Astrocyte of the cerebellum (primary cell): ENCODE measurements around the gene SCD5.
A peak's percentile ranks its signal among the peaks of the same experiment; 100 is the strongest.

ENCODE experiments used
- DNase-seq: peaks from one replicate; pipeline ENCODE4 v3.0.0-alpha.2; 2011; ENCODE audit warnings: low read depth
- H3K4me3 ChIP-seq: 2 replicates; pipeline ENCODE4 v1.5.1; 2011; ENCODE audit warnings: mild to moderate bottlenecking, low read depth, low read length, moderate library complexity
- CTCF ChIP-seq: IDR thresholded peaks from 2 replicates; pipeline ENCODE4 v1.5.1; 2012; ENCODE audit warnings: low read length, low read depth, moderate library complexity, mild to moderate bottlenecking; ENCODE audit errors: missing control alignments
- in situ Hi-C: cut with HindIII; loops from 2 replicates; pipeline ENCODE4 v1.10.0; 2017; ENCODE audit warnings: low sequenced_read_pairs

Gene SCD5

GRCh38 chr4:82797040-82797404, 1.6 kb downstream of the SCD5 start:
- DNase-seq, result no peak
- peak overlapping the region; percentile 69 for H3K4me3 ChIP-seq
- in situ Hi-C loops, result no loop called here
- TF ChIP-seq CTCF, result no peak

GRCh38 chr4:82792912-82793649, 5.5 kb downstream of the SCD5 start:
- H3K4me3 ChIP-seq, result no peak overlapping the region
- no peak for DNase-seq
- in situ Hi-C loops, result no loop called here

GRCh38 chr4:82791179-82791578, 7.4 kb downstream of the SCD5 start:
- in situ Hi-C loops, result no loop called here

More at GRCh38 chr4:82792912-82793649, 5.5 kb downstream of the SCD5 start:
- TF ChIP-seq CTCF, result no peak

GRCh38 chr4:82790060-82790660, 8.4 kb downstream of the SCD5 start:
- H3K4me3 ChIP-seq, result no peak overlapping the region
- no peak for TF ChIP-seq CTCF
- in situ Hi-C loops, result no loop called here
- no peak for DNase-seq

More at GRCh38 chr4:82791179-82791578, 7.4 kb downstream of the SCD5 start:
- DNase-seq, result no peak
- TF ChIP-seq CTCF, result no peak
- no peak overlapping the region for H3K4me3 ChIP-seq

GRCh38 chr4:82789025-82789776, 9.4 kb downstream of the SCD5 start:
- DNase-seq, result no peak
- no peak for TF ChIP-seq CTCF
- no peak overlapping the region for H3K4me3 ChIP-seq
- in situ Hi-C loops, result no loop called here

- no peak overlapping the region for H3K4me3 ChIP-seq
- no peak for TF ChIP-seq CTCF
- DNase-seq, result no peak
- in situ Hi-C loops, result no loop called here
Observed at GRCh38 chr4:82787342-82787741, 11.3 kb downstream of the SCD5 start.
